IPS-18a (cell line): ENCODE data around the gene FAM124A.

Source experiments
- H3K27ac ChIP-seq: one replicate; pipeline ENCODE4 v1.5.1; 2013; ENCODE audit warnings: low read length
- H3K27me3 ChIP-seq: one replicate; pipeline ENCODE4 v1.6.1; 2013; ENCODE audit warnings: mild to moderate bottlenecking, low read length; ENCODE audit not compliant: control insufficient read depth, insufficient read depth
- H3K36me3 ChIP-seq: one replicate; pipeline ENCODE4 v1.6.1; 2013; ENCODE audit warnings: low read depth, low read length; ENCODE audit not compliant: control insufficient read depth
- H3K4me1 ChIP-seq: one replicate; pipeline ENCODE4 v1.6.1; 2013; ENCODE audit warnings: low read depth, low read length; ENCODE audit not compliant: control insufficient read depth
- H3K4me3 ChIP-seq: one replicate; pipeline ENCODE4 v1.5.1; 2013; ENCODE audit warnings: low read length
- H3K9ac ChIP-seq: one replicate; pipeline ENCODE4 v1.6.1; 2013; ENCODE audit warnings: mild to moderate bottlenecking, low read length, moderate library complexity
- H3K9me3 ChIP-seq: one replicate; pipeline ENCODE4 v1.6.1; 2013; ENCODE audit warnings: low read depth, low read length; ENCODE audit not compliant: control insufficient read depth

The FAM124A gene

GRCh38 chr13:51221108-51221507 lies 1.1 kb upstream of the FAM124A start:
- Histone ChIP-seq H3K27ac (no peak overlapping the region), H3K9ac (no peak overlapping the region), H3K36me3 (peaks cover 1% of the 10 kb centered on the region), H3K4me3 (peak overlapping the region; percentile 83), H3K9me3 (no peaks in the 10 kb centered on the region), H3K4me1 (peaks cover 34% of the 10 kb centered on the region), H3K27me3 (peaks cover 13% of the 10 kb centered on the region)

- Histone ChIP-seq H3K9ac (peak overlapping the region; percentile 51), H3K27ac (no peak overlapping the region), H3K9me3 (no peaks in the 10 kb centered on the region), H3K4me3 (peak overlapping the region; percentile 83), H3K4me1 (peaks cover 34% of the 10 kb centered on the region), H3K27me3 (peaks cover 13% of the 10 kb centered on the region), H3K36me3 (peaks cover 7% of the 10 kb centered on the region)
Measured at GRCh38 chr13:51221674-51222036, 543 bp upstream of the FAM124A start.

GRCh38 chr13:51222686-51223559 lies 725 bp downstream of the FAM124A start:
- Histone ChIP-seq H3K4me3 (peak overlapping the region; percentile 83), H3K27ac (no peak overlapping the region), H3K9me3 (no peaks in the 10 kb centered on the region), H3K36me3 (peaks cover 14% of the 10 kb centered on the region), H3K4me1 (peaks cover 34% of the 10 kb centered on the region), H3K27me3 (peaks cover 13% of the 10 kb centered on the region), H3K9ac (peak overlapping the region; percentile 46)

GRCh38 chr13:51223560-51224270 lies 1.5 kb downstream of the FAM124A start:
- H3K36me3 ChIP-seq, result peaks cover 14% of the 10 kb centered on the region
- peak overlapping the region; percentile 46 for H3K9ac ChIP-seq
- H3K9me3 ChIP-seq, result no peaks in the 10 kb centered on the region
- H3K4me1 ChIP-seq, result peaks cover 34% of the 10 kb centered on the region
- peaks cover 13% of the 10 kb centered on the region for H3K27me3 ChIP-seq
- H3K27ac ChIP-seq, result no peak overlapping the region
- peak overlapping the region; percentile 83 for H3K4me3 ChIP-seq

GRCh38 chr13:51225029-51225428 lies 2.8 kb downstream of the FAM124A start:
- H3K27ac ChIP-seq, result no peak overlapping the region
- peak overlapping the region; percentile 83 for H3K4me3 ChIP-seq
- no peaks in the 10 kb centered on the region for H3K9me3 ChIP-seq
- peaks cover 13% of the 10 kb centered on the region for H3K27me3 ChIP-seq
- H3K36me3 ChIP-seq, result peaks cover 14% of the 10 kb centered on the region
- H3K9ac ChIP-seq, result no peak overlapping the region
- peaks cover 46% of the 10 kb centered on the region for H3K4me1 ChIP-seq

GRCh38 chr13:51227404-51227803 lies 5.2 kb downstream of the FAM124A start:
- H3K27me3 ChIP-seq, result no peaks in the 10 kb centered on the region

DNA sequence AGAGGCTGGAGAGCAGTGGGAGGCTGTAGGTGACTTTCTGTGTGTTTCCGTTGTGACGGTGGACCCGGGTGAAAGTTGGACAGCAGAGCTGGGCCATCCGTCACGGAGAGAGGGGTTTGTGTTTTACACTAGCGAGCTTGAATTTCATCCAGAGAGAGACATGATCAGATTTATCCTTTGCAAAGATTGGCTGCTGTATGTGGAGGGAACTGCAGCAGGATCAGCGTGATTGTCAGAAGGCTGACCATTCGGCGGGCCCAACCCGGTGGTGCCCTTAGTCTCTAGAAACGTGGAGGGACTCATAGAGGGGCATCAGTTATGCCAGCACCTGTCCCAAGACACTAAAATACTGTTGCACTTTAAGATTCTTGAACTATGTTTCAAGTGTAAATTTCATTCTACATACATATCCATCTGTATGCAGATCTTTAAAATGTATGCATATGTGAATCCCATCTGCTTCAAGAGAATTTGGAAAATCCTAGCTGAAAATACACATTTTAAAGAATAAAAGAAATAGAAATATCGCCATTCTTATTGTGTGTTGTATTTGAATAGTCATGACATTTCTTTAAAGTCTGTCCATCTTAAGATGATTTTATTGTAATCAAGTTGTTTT lies 7.0 kb downstream of the FAM124A start:
- Histone ChIP-seq H3K27ac (no peak overlapping the region), H3K4me3 (no peak overlapping the region), H3K9me3 (no peaks in the 10 kb centered on the region), H3K9ac (no peak overlapping the region), H3K4me1 (peaks cover 42% of the 10 kb centered on the region), H3K27me3 (no peaks in the 10 kb centered on the region), H3K36me3 (peaks cover 34% of the 10 kb centered on the region)

More at GRCh38 chr13:51227404-51227803, 5.2 kb downstream of the FAM124A start:
- no peak overlapping the region for H3K9ac ChIP-seq
- H3K4me3 ChIP-seq, result no peak overlapping the region
- H3K36me3 ChIP-seq, result peaks cover 26% of the 10 kb centered on the region
- H3K27ac ChIP-seq, result no peak overlapping the region
- H3K4me1 ChIP-seq, result peaks cover 52% of the 10 kb centered on the region
- H3K9me3 ChIP-seq, result no peaks in the 10 kb centered on the region

- H3K4me3 ChIP-seq, result no peak overlapping the region
Measured at GRCh38 chr13:51229731-51230130, 7.5 kb downstream of the FAM124A start.

GRCh38 chr13:51230477-51231105 lies 8.4 kb downstream of the FAM124A start:
- Histone ChIP-seq H3K9me3 (no peaks in the 10 kb centered on the region), H3K36me3 (peaks cover 34% of the 10 kb centered on the region), H3K9ac (no peak overlapping the region), H3K4me1 (peaks cover 35% of the 10 kb centered on the region), H3K27me3 (no peaks in the 10 kb centered on the region), H3K27ac (no peak overlapping the region), H3K4me3 (no peak overlapping the region)

More at GRCh38 chr13:51229731-51230130, 7.5 kb downstream of the FAM124A start:
- Histone ChIP-seq H3K9ac (no peak overlapping the region), H3K9me3 (no peaks in the 10 kb centered on the region), H3K36me3 (peaks cover 34% of the 10 kb centered on the region), H3K27ac (no peak overlapping the region), H3K4me1 (peaks cover 40% of the 10 kb centered on the region), H3K27me3 (no peaks in the 10 kb centered on the region)

GRCh38 chr13:51231456-51231855 lies 9.3 kb downstream of the FAM124A start:
- Histone ChIP-seq H3K9me3 (no peaks in the 10 kb centered on the region), H3K4me3 (no peak overlapping the region), H3K9ac (no peak overlapping the region), H3K36me3 (peaks cover 29% of the 10 kb centered on the region), H3K27me3 (no peaks in the 10 kb centered on the region), H3K27ac (no peak overlapping the region), H3K4me1 (peaks cover 39% of the 10 kb centered on the region)

DNA sequence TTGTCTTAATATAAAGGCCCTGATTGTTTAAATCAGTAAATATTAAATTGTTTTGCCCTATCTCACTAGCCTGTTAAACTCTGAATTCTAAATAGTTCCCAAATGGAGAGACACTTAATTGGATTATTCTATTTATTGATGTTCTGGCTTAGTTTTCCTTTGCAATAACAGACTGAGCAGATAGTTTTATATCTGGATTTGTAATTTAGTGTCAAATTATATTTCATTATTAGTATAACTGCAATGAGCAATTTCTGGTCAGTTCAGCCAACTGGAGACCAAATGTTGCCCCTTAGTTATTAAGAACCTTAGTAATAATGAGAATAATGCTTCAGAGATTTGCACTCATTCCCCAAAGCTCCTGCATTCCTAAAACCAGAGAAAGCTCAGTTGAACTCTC lies 10.1 kb downstream of the FAM124A start:
- no peak overlapping the region for H3K27ac ChIP-seq
- peaks cover 25% of the 10 kb centered on the region for H3K36me3 ChIP-seq
- H3K27me3 ChIP-seq, result no peaks in the 10 kb centered on the region

More for the DNA sequence above, 10.1 kb downstream of the FAM124A start:
- H3K9ac ChIP-seq, result no peak overlapping the region
- no peak overlapping the region for H3K4me3 ChIP-seq
- H3K9me3 ChIP-seq, result no peaks in the 10 kb centered on the region
- peaks cover 39% of the 10 kb centered on the region for H3K4me1 ChIP-seq
